Measurements from ENCODE around the gene ADCY7.

- no peak for TF ChIP-seq CTCF (IDR thresholded peaks at IDR 0.05; ENCODE audit: insufficient read depth, low read length)
- TF ChIP-seq POLR2AphosphoS5 (IDR thresholded peaks at IDR 0.05; ENCODE audit: low read depth) = no peak
- no peak for TF ChIP-seq REST (IDR thresholded peaks at IDR 0.05; ENCODE audit: insufficient replicate concordance, low read depth)
- no peak for TF ChIP-seq SPI1 (IDR thresholded peaks at IDR 0.05; ENCODE audit: borderline replicate concordance, low read depth)
- TF ChIP-seq GABPA (IDR thresholded peaks at IDR 0.05; ENCODE audit: low read depth) = no peak
These were observed 46.9 kb upstream of the ADCY7 start for GRCh38 chr16:50219402-50219975.
